Endothelial cell of coronary artery (primary cell): Measurements from ENCODE around the gene POMP. TPM values are rescaled to one million over a fixed set of nuclear protein-coding genes. Genes with fewer than 3 reads are reported as not detected.

Source experiments
- total RNA-seq: library from RNA; depleted of rRNA; stranded (reverse); fragments of >200 nt; gene quantifications from 2 replicates; pipeline ENCODE4 v1.2.3, GENCODE V29; 2014

POMP gene
- 101 and 129 TPM in 2 replicates for total RNA-seq

DNA sequence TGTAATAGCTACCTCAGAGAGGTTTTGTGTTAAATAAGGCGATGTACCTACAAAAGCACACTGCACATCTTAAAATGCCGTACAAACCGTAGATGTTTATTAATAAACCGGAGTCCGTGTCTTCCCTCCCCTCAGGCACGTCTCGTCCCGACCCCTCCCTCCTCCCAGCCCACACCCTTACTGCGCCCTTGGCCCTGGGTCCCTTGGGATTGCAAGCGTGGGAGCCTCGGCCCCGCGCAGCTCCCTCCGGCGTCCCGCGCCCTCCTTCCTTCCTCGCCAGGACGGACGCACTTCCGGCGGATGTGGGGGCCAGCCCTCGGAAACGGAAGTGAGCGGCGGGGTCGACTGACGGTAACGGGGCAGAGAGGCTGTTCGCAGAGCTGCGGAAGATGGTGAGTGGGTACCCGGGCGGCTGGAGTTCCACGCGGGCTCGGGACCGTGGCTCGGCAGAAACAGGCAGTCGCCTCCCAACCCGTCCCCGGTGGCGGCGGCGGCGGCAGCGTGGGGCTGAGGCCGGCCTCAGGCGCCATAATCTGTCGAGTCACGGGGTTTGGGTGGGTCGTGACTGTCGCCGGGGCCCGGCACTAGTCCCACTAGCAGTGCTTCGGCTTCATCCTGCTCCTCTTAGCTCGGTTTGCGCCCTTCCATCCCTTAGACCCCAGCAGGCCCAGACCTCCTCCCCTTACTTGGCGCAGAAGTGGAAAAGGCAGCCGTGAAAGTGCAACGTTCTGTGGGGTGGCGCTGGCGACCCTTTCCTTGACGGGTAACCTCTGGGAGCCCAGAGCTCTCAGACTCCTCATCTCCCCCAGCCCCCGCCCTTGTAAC is at the start of gene POMP:
TSS of gene POMP (plus strand) at position 335 of the 825 bp plus-strand sequence. CDS start at position 390, 55 bp downstream.

DNA sequence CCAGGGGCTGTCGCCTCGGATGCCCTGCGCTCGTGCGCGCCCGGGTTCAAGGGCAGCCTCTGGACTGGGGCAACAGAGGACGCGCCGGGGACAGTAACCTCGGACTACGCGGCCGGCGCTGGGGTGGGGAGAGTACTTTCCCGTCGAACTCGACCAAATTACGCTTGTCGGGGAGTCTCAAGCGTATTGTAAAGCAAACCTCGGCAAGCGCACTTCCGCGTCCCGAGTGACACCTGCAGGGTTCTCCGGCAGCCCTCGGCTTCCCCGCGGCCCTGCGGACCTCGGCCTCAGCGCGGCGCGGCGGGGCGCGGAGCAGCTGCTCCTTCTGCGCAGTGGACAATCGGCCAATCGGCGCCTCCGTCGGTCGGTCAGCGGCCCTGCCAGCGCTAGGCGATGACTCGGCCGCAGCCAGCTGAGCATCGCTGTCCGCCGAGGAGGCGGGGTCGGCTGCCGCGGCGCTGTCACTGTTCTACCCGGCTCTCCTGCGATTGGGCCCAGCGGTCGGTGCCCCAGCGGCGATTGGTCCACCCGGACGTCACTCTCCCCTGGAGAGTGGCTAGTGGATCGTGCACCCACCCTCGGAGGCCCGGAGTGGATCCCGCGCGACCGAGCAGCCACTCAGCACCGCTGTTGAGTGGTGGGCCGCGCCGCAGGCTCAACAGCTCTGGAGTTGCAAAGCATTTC is 59.8 kb downstream of the POMP start, which contains the start of gene SLC46A3:
TSS of gene SLC46A3 (minus strand) at position 428 of the 684 bp plus-strand sequence. CDS start 972 bp downstream, outside the sequence.

Other genes with a start within 250 kb of the POMP start
- 53.7 and 133 TPM in 2 replicates for gene FLT1, start 164.0 kb upstream of the POMP start, total RNA-seq
- gene SLC46A3, start 59.8 kb downstream of the POMP start, total RNA-seq = 13.0 and 15.4 TPM in 2 replicates
- gene MTUS2, start 161.2 kb downstream of the POMP start, total RNA-seq = under 0.01 TPM in 2 replicates